ENCODE measurements around the gene NTSR1.

- TF ChIP-seq CTCF (IDR thresholded peaks at IDR 0.05) (no peak), POLR2AphosphoS5 (IDR thresholded peaks at IDR 0.05; ENCODE audit: low read depth, low read length) (no peak), REST (IDR thresholded peaks at IDR 0.05; ENCODE audit: insufficient read depth in 1 of 2, low read depth in 2 of 2, low read length in 1 of 2) (no peak), SIN3A (IDR thresholded peaks at IDR 0.05; ENCODE audit: borderline replicate concordance, insufficient read depth, low read depth, low read length) (no peak)
Observed at GRCh38 chr20:62682912-62683517, 25.6 kb upstream of the NTSR1 start.

All from Panc1 (cell line).